GM19324 (cell line): ENCODE data around the gene DPPA2.
"Not testable (repeated sequence)": the region's sequence is repeated elsewhere in the genome, so short reads cannot be mapped to it uniquely, and the experiment has no call there.

Source experiments
- ATAC-seq: cut with Tn5 transposase; IDR thresholded peaks from one replicate; pipeline ENCODE4 v1.9.1; 2021; ENCODE audit warnings: mild to moderate bottlenecking, moderate library complexity; ENCODE audit not compliant: unreplicated experiment, low FRiP score

DPPA2 gene

GRCh38 chr3:109316162-109316730 lies at the start of gene DPPA2:
Gene DPPA2 (minus strand): TSS chr3:109316517. CDS start chr3:109314542, 1,975 bp downstream.
- no peak for ATAC-seq

- ATAC-seq: no peak
These were observed 47.8 kb upstream of the DPPA2 start for GRCh38 chr3:109364088-109364487.

- ATAC-seq: no peak
These were observed 47.3 kb upstream of the DPPA2 start for GRCh38 chr3:109363634-109364033.

DNA sequence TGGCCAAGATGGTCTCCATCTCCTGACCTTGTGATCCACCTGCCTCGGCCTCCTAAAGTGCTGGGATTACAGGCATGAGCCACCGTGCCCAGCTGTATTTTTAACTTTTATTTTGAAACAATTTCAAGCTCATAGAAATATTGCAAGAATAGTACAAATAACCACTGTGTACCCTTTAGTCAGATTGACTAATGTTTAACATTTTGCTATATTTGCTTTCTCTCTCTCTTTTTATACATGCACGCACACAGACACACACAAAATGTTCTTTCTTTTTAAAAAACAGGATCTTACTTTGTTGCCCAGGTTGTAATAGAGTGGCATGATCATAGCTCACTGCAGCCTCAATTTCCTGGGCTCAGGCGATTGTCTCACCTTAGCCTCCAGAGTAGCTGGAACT lies 46.5 kb upstream of the DPPA2 start:
- no peak for ATAC-seq

GRCh38 chr3:109358809-109359208 lies 42.5 kb upstream of the DPPA2 start:
- not testable (repeated sequence) for ATAC-seq

GRCh38 chr3:109356442-109357155 lies 40.3 kb upstream of the DPPA2 start:
- ATAC-seq: no peak

- no peak for ATAC-seq
These were observed 39.5 kb upstream of the DPPA2 start for GRCh38 chr3:109355625-109356441.

GRCh38 chr3:109353057-109353456 lies 36.7 kb upstream of the DPPA2 start:
- no peak for ATAC-seq

DNA sequence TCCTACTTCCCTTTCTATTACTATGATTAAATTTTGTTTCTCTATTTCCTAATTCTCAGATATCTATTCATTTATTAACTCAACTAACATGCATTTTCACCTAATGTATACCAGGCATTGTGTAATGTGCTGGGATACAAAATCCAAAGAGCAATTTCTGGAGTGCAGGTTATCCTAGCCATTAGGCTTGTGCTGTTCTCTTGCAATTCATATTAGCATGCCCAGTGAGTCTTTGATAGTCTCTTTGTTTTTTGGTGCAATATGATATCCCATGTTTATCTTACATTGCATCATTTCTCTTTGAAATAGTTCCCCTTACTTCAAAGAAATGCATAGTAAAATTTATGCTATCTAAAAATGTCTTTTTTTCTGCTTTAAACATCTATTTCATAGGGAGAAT lies 34.9 kb upstream of the DPPA2 start:
- no peak for ATAC-seq

DNA sequence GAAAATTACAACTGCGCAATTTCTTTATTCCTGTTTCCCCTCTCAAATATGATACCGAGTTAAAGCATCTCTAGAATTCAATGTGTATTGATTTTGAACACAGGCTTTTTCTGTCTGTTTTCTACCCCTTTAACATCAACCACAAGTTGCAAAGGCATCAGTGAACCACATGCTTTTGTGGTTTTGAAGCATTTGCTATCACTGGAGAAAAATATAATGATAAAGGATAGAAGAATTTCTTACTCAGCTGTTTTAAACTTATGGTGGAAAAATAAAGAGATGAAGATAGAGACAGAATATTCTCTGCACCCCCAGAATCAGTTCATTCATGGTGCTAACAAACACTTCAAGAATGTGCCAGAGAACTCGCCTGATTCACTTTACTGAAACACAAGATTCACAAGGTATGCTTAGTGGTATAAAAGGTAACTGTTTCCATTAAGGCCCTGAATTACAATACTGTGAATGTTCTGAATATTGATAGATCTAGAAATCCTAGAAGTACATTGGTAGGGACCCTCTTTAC lies 30.5 kb upstream of the DPPA2 start:
- no peak for ATAC-seq

- no peak for ATAC-seq
These were observed 29.8 kb upstream of the DPPA2 start for GRCh38 chr3:109346099-109346498.

DNA sequence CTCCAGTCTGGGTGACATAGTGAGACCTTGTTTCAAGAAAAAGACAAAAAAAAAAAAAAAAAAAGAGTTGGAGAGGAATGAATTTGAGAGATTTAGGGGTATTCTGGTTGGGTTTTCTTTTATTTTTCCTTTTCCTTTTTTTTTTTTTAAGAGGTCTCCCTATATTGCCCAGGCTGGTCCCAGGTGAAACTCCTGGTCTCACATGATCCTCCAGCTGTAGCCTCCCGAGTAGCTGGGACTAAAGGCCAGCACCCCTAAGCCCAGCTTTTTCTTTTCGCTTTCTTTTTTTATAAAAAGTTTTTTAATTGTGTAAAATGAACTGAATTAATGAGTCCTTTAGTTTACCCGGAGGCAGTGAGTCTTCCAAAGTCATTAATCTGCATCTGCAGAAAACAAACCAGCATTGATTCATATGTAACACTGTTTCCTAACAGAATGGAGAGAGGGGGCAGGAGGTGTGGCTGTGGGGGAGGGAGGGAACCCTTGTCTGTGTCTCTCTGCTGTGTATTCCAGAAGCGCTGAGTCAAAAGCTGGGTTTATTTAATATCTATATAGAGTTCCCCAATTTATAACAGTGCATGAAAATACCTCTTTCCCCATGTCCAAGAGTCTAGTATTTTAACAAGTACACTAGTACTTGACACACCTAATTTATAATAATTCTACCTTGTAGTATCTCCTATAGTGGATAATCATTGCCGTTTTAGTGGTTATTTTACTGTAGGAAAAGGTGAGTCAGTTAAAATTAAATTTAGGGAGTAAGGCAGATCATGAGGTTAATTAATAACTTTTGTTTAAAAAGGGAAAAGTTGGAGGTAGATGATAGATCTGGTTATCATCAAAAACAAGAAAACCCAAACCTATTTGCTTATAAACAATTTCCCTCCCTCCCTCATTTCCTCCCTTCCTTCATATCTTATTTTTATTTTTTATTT lies 23.7 kb upstream of the DPPA2 start:
- ATAC-seq: no peak

GRCh38 chr3:109339197-109339596 lies 22.9 kb upstream of the DPPA2 start:
- no peak for ATAC-seq

DNA sequence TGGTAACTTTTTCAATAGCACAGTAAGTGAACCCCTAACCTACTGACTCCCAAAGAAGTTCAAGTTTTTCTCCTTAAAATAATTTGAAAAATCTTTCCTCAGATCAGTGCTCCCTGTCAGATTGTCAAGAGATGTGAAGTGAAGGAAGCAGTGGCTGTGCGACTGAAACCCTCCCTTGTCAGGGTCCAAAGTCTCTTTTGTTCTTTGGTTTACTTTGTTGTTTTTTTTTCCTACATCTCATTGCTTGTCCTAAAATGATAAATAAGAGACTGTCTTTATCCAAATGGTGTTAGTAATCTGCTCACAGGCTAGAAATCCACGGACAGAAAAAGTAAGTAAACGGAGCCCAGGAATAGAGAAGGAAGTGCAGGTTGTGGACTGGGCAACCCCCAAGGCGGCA lies 22.0 kb upstream of the DPPA2 start:
- ATAC-seq: no peak

- ATAC-seq: no peak
These were observed 21.1 kb upstream of the DPPA2 start, which contains the start of gene DPPA4 for GRCh38 chr3:109337393-109337792. Gene DPPA4 (minus strand): TSS chr3:109337546. CDS start chr3:109337517, 29 bp downstream.

DNA sequence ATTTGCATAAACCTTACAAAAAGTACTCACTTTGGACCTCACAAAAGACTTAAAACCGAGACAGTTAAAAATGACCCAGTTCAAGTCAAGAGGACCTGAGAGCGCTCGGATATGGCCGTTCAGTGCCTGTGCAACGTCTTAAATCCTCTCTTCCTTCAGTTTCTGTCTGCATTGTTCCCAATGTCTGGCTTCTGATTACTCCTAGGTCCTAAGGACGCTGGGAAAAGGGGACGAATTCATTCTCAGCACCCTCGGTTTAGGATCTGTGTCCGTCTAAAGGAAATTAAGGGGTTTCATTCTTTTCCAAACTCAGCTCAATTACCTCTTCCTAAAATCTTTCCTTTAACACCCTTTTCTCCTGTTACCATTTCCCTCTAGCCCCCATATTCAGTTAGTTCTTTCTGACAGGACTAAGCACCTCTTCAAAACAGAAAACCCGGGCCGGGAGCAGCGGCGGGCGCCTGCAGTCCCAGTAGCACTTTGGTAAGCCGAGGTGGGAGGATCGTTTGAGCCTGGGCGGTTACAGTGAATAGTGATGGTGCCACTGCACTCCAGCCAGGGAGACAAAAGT lies 20.1 kb upstream of the DPPA2 start:
- no peak for ATAC-seq

DNA sequence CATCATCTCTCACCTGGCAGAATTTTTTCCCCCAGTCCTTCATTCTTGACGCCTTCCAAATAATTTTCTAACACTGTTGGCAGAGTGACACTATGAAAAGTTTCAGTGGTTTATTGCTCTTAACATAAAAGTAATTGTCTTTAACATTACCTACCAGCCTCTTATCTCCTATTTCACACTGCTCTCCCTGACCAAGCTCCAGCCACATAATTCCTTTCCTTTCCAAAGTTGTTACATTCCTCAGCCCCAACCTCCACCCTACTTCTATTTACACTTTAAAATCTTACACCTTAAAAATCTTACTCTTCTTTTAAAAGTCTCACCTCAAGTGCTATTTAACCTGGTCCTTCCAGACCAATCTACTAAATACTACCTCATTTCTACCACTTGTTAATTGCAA lies 18.3 kb upstream of the DPPA2 start:
- no peak for ATAC-seq

DNA sequence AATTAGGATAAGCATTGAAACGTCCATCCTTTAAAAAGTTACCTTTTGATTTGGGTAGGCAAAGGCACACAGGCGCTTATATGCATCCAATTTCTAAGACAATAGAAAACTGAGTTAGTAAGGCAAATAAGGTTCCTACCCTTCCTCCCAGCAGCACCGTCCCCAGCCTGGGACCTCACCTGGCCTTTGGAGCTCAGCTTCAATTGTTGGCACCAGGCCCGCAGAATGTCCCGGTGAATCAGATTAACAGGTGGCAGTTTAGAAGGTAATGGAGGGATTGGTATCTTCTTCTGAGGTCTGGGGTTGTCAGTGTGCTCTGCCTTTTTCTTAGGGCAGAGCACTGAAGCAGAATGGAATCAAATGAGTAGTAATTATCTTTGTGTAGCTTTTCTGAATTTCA lies 15.4 kb upstream of the DPPA2 start:
- ATAC-seq: no peak

- no peak for ATAC-seq
These were observed 14.1 kb upstream of the DPPA2 start for GRCh38 chr3:109330405-109330804.

- no peak for ATAC-seq
These were observed 11.9 kb upstream of the DPPA2 start for GRCh38 chr3:109328202-109328601.
